Gastrocnemius medialis (tissue), 4 donors: Measurements from ENCODE around the gene AP3S1. TPM values are rescaled to one million over a fixed set of nuclear protein-coding genes. Genes with fewer than 3 reads are reported as not detected.
"Not testable (repeated sequence)": the region's sequence is repeated elsewhere in the genome, so short reads cannot be mapped to it uniquely, and the experiment has no call there.

Experiments
- ATAC-seq, 2 donors: fragments of 150-250 bp; one replicate each; pipeline ENCODE4 v1.9.1; 2016
- DNase-seq, 2 donors: peaks; one replicate each; pipeline ENCODE4 v3.0.0-alpha.2; 2019
- H3K27ac ChIP-seq, 4 donors: fragments of 200-600 bp; sonication (generic); 1 replicate in 1 of 4; 2 replicates in 3 of 4; pipeline ENCODE4 v1.5.1; 2016 to 2018; ENCODE audit warnings: mild to moderate bottlenecking in 2 of 4, moderate library complexity in 1 of 4
- H3K27me3 ChIP-seq, 3 donors: fragments of 200-600 bp; sonication (generic) in 2 of 3; 1 replicate in 1 of 3; 2 replicates in 2 of 3; pipeline versions ENCODE4 v1.5.1 to v1.6.0; 2016 to 2019; ENCODE audit warnings: mild to moderate bottlenecking in 1 of 3, moderate library complexity in 1 of 3
- H3K36me3 ChIP-seq, 2 donors: fragments of 200-600 bp; sonication (generic) in 1 of 2; one replicate each; pipeline ENCODE4 v1.5.1; 2017 to 2018
- H3K4me1 ChIP-seq, 2 donors: fragments of 200-600 bp; sonication (generic) in 1 of 2; one replicate each; pipeline ENCODE4 v1.5.1; 2016 to 2017; ENCODE audit warnings: mild to moderate bottlenecking in 2 of 2
- H3K4me3 ChIP-seq, 4 donors: fragments of 200-600 bp; sonication (generic) in 3 of 4; 1 replicate in 1 of 4; 2 replicates in 3 of 4; pipeline ENCODE4 v1.5.1; 2016 to 2019; ENCODE audit warnings: mild to moderate bottlenecking in 2 of 4
- H3K9me3 ChIP-seq, 3 donors: fragments of 200-600 bp; sonication (generic) in 2 of 3; 1 replicate in 1 of 3; 2 replicates in 2 of 3; pipeline ENCODE4 v1.5.1; 2016 to 2019
- CTCF ChIP-seq, 5 experiments: fragments of 450-650 bp in 3 of 5; fragments of 200-600 bp in 2 of 5; sonication (generic) in 2 of 5; IDR thresholded peaks in 4 of 5; conservative IDR thresholded peaks in 1 of 5; 1 replicate in 4 of 5; 2 replicates in 1 of 5; pipeline ENCODE4 v1.5.1; 2016 to 2019; ENCODE audit warnings: antibody characterized with exemption in 5 of 5, mild to moderate bottlenecking in 3 of 5, moderate library complexity in 3 of 5
- POLR2A ChIP-seq, 2 donors: fragments of 450-650 bp; IDR thresholded peaks; one replicate each; pipeline ENCODE4 v1.6.1; 2017; ENCODE audit warnings: antibody characterized with exemption in 2 of 2, mild to moderate bottlenecking in 2 of 2, moderate library complexity in 2 of 2
- in situ Hi-C, 4 donors: fragments of 200-750 bp; cut with MboI; loops; one replicate each; pipeline versions ENCODE4 v1.15.0 to v1.8.0; 2017; ENCODE audit warnings: low sequenced_read_pairs in 4 of 4
- intact Hi-C: fragments of 100-400 bp; cut with DNase I; formaldehyde crosslinking; loops from one replicate; pipeline ENCODE4 v1.15.1; 2023; ENCODE audit warnings: low total_unique reads
- total RNA-seq, 4 donors: library from RNA; depleted of rRNA; stranded (reverse); fragments of >200 nt; gene quantifications; one replicate each; pipeline versions ENCODE4 v1.1.0 to v1.2.3, GENCODE V29; 2016

The AP3S1 gene
- total RNA-seq, 4 donors from 2014 or later, result 13.0 to 121 (median 25.5) TPM

DNA sequence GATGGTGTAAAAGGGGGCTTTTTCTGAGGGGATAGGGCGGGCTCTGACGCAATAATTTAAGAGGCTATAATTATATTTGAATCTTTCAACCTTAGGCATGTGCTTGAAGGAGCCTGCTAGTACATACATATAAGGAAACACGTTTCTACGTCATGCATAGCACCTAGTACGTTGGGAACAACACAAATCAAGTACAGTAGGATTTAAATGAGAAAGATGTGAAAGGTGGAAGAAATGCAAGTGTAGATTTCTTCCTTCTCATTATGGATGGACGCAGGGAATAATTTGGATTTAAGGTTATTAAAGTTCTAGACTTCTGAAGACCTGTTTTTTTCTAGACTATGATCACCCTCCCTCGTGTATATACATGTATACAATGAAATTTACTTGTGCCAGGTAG is 24.3 kb upstream of the AP3S1 start:
- no peaks in the 10 kb centered on the region for H3K36me3 ChIP-seq
- peaks cover 29 to 43% (median 39%) of the 10 kb centered on the region in 3 donors for H3K27me3 ChIP-seq
- in situ Hi-C loops (no loop called here), intact Hi-C loops (no loop called here)
- H3K4me3 ChIP-seq, result peak overlapping the region in 1 of 4 donors; percentile 53
- DNase-seq, result no peak
- TF ChIP-seq CTCF (IDR thresholded peaks at IDR 0.05 in 4 of 5, conservative IDR thresholded peaks at IDR 0.05 in 1 of 5), result no peak
- no peak for TF ChIP-seq POLR2A (IDR thresholded peaks at IDR 0.05)
- H3K9me3 ChIP-seq, result no peaks in the 10 kb centered on the region
- H3K4me1 ChIP-seq, result peaks cover 0 to 8% of the 10 kb centered on the region in 2 donors
- no peak overlapping the region for H3K27ac ChIP-seq
- ATAC-seq, result no peak

DNA sequence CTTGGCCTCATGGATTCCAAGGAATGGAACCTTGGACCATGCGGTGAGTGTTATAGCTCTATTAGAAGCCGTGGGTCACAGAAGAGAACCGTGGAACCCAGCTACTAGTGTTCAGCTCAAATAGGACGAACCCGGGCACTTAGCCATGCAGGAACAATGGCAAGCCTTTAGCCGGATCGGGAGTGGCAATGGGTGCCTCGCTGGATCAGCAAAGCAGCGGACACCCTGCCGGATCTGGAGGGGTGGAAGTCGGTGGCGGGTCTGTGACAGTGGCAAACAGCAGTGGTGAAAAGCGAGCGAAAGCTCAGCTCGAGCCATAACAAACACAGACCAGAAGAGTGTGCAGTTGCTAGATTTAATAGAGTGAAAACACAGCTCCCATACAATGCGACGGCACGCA is 22.9 kb upstream of the AP3S1 start:
- Histone ChIP-seq H3K27ac (no peak overlapping the region), H3K4me3 (no peak overlapping the region), H3K36me3 (no peaks in the 10 kb centered on the region), H3K9me3 (no peaks in the 10 kb centered on the region), H3K27me3 (peaks cover 22 to 37% (median 35%) of the 10 kb centered on the region in 3 donors), H3K4me1 (peaks cover 0 to 8% of the 10 kb centered on the region in 2 donors)
- TF ChIP-seq POLR2A (IDR thresholded peaks at IDR 0.05), result no peak
- no peak for TF ChIP-seq CTCF (IDR thresholded peaks at IDR 0.05 in 4 of 5, conservative IDR thresholded peaks at IDR 0.05 in 1 of 5)
- ATAC-seq, result no peak
- in situ Hi-C loops (no loop called here), intact Hi-C loops (no loop called here)
- no peak for DNase-seq

GRCh38 chr5:115820846-115821245 is 20.9 kb upstream of the AP3S1 start:
- no peak overlapping the region for H3K4me3 ChIP-seq
- H3K36me3 ChIP-seq, result no peaks in the 10 kb centered on the region
- peaks cover 1 to 17% (median 16%) of the 10 kb centered on the region in 3 donors for H3K27me3 ChIP-seq
- ATAC-seq, result no peak
- TF ChIP-seq POLR2A (IDR thresholded peaks at IDR 0.05), result no peak
- TF ChIP-seq CTCF (IDR thresholded peaks at IDR 0.05 in 4 of 5, conservative IDR thresholded peaks at IDR 0.05 in 1 of 5), result no peak
- intact Hi-C loops, result no loop called here
- no peak for DNase-seq
- H3K27ac ChIP-seq, result no peak overlapping the region
- no peaks in the 10 kb centered on the region for H3K9me3 ChIP-seq
- in situ Hi-C loops, result no loop called here
- H3K4me1 ChIP-seq, result peaks cover 0 to 8% of the 10 kb centered on the region in 2 donors

DNA sequence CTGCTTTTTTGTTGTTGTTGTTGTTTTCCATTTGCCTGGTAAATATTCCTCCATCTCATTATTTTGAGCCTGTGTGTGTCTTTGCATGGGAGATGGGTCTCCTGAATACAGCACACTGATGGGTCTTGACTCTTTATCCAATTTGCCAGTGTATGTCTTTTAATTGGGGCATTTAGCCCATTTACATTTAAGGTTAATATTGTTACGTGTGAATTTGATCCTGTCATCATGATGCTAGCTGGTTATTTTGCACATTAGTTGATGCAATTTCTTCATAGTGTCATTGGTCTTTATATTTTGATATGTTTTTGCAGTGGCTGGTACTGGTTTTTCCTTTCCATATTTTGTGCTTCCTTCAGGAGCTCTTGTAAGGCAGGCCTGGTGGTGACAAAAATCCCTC is 16.8 kb upstream of the AP3S1 start:
- H3K36me3 ChIP-seq, result peaks cover 0 to 25% of the 10 kb centered on the region in 2 donors
- H3K27ac ChIP-seq, H3K4me1 ChIP-seq, H3K9me3 ChIP-seq, ATAC-seq, H3K4me3 ChIP-seq, DNase-seq, H3K27me3 ChIP-seq, intact Hi-C loops: not testable (repeated sequence)
- in situ Hi-C loops, result loop anchor here in 1 of 4 donors (25.0 kb wide), 1 partner anchor 538 kb away; the partner anchor contains the start of gene CCDC112

- Histone ChIP-seq H3K27ac (no peak overlapping the region), H3K4me3 (no peak overlapping the region), H3K36me3 (peaks cover 0 to 32% of the 10 kb centered on the region in 2 donors), H3K9me3 (no peaks in the 10 kb centered on the region), H3K4me1 (no peaks in the 10 kb centered on the region), H3K27me3 (no peaks in the 10 kb centered on the region)
- in situ Hi-C loops, result loop anchor here in 1 of 4 donors (25.0 kb wide), 1 partner anchor 539 kb away; the partner anchor contains the start of gene CCDC112
- TF ChIP-seq POLR2A (IDR thresholded peaks at IDR 0.05) (no peak), CTCF (IDR thresholded peaks at IDR 0.05 in 4 of 5, conservative IDR thresholded peaks at IDR 0.05 in 1 of 5) (no peak)
- intact Hi-C loops, result no loop called here
- DNase-seq (no peak), ATAC-seq (no peak)
These were observed 15.8 kb upstream of the AP3S1 start for GRCh38 chr5:115825948-115826347.
